HG03565 (cell line): ENCODE data around the gene FGD3.

Experiments
- ATAC-seq: cut with Tn5 transposase; IDR thresholded peaks from one replicate; pipeline ENCODE4 v1.9.1; 2021; ENCODE audit warnings: mild to moderate bottlenecking, moderate library complexity; ENCODE audit not compliant: unreplicated experiment

FGD3 gene

GRCh38 chr9:93028448-93029006 is 81.2 kb downstream of the FGD3 start:
- no peak for ATAC-seq

GRCh38 chr9:93030642-93031628 is 83.6 kb downstream of the FGD3 start:
- ATAC-seq: no peak

GRCh38 chr9:93031629-93032430 is 84.5 kb downstream of the FGD3 start:
- ATAC-seq: no peak

- no peak for ATAC-seq
These were observed 85.2 kb downstream of the FGD3 start for GRCh38 chr9:93032545-93032944.

GRCh38 chr9:93033531-93033930 is 86.2 kb downstream of the FGD3 start:
- ATAC-seq: no peak

GRCh38 chr9:93035106-93035660 is 87.9 kb downstream of the FGD3 start:
- ATAC-seq: no peak

- ATAC-seq: no peak
These were observed 88.6 kb downstream of the FGD3 start for GRCh38 chr9:93035821-93036351.

- ATAC-seq: no peak
These were observed 89.7 kb downstream of the FGD3 start for GRCh38 chr9:93036887-93037475.

- ATAC-seq: no peak
These were observed 90.2 kb downstream of the FGD3 start for GRCh38 chr9:93037476-93037971.

GRCh38 chr9:93038918-93039317 is 91.6 kb downstream of the FGD3 start:
- ATAC-seq: no peak

GRCh38 chr9:93039456-93039855 is 92.1 kb downstream of the FGD3 start:
- no peak for ATAC-seq

- no peak for ATAC-seq
These were observed 92.7 kb downstream of the FGD3 start for GRCh38 chr9:93039976-93040375.

- ATAC-seq: no peak
These were observed 93.1 kb downstream of the FGD3 start for GRCh38 chr9:93040409-93040808.

- ATAC-seq: no peak
These were observed 93.9 kb downstream of the FGD3 start for GRCh38 chr9:93041108-93041802.

- ATAC-seq: no peak
These were observed 95.8 kb downstream of the FGD3 start for GRCh38 chr9:93043122-93043521.

- no peak for ATAC-seq
These were observed 98.2 kb downstream of the FGD3 start for GRCh38 chr9:93045521-93045920.

- no peak for ATAC-seq
These were observed 101.5 kb downstream of the FGD3 start for GRCh38 chr9:93048566-93049448.

GRCh38 chr9:93049491-93049890 is 102.2 kb downstream of the FGD3 start:
- no peak for ATAC-seq

- no peak for ATAC-seq
These were observed 102.9 kb downstream of the FGD3 start for GRCh38 chr9:93050231-93050630.
